GM18951 (cell line): ENCODE measurements around the gene MPPE1.
"Not testable (repeated sequence)": the region's sequence is repeated elsewhere in the genome, so short reads cannot be mapped to it uniquely, and the experiment has no call there.

Experiments used
- POLR2A ChIP-seq: IDR thresholded peaks from 4 replicates; pipeline ENCODE4 v1.6.1; 2011; ENCODE audit warnings: mild to moderate bottlenecking; ENCODE audit not compliant: insufficient read length, insufficient read depth; ENCODE audit errors: extremely low read depth
- in situ Hi-C: fragments of 300-500 bp; cut with MboI; formaldehyde crosslinking; loops from one replicate; pipeline ENCODE4 v1.12.0; 2022; ENCODE audit warnings: low sequenced_read_pairs, mixed read lengths, inconsistent platforms; ENCODE audit not compliant: unreplicated experiment

MPPE1 gene

DNA sequence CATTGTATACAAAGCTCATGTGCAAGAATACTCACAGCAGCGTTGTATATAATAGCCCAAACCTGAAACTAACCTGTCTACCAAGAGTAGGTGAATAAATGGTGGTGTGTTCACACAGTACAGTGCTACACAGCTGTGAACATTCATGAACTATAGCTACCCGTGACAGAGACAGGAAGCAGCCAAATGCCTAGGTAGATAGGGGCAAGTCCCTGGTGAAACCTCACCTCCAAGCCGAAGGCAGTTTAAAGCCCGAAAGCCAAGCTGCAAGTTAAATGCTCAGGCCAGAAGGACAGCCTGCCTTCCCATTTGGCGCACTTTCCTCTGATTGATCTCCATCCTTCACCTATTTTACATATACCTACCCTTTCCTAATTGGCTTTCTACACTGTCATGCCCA is 36.7 kb upstream of the MPPE1 start:
- no peak for TF ChIP-seq POLR2A
- in situ Hi-C loops, result no loop called here

GRCh38 chr18:11944252-11944651 is 36.1 kb upstream of the MPPE1 start:
- in situ Hi-C loops, result no loop called here
- TF ChIP-seq POLR2A, result no peak

DNA sequence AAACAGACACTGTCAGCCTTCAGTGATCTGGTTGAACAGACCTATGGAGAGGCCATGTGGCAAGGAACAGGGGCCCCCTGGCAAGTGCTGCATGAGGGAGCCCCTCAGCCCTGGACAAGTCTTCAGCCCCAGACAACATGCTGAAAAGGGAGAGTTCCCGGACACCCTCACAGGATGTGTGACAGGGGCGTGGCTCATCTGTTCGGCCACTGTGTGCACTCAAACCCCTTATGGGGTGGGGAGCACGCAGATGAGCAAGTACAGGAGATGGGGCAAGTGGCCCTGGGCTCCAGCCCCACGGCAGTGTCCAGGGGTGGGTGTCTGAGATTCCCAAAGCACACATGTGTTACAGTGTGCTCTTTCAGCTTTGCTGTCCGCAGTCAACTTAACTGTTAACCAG is 35.4 kb upstream of the MPPE1 start:
- no peak for TF ChIP-seq POLR2A
- in situ Hi-C loops, result no loop called here

DNA sequence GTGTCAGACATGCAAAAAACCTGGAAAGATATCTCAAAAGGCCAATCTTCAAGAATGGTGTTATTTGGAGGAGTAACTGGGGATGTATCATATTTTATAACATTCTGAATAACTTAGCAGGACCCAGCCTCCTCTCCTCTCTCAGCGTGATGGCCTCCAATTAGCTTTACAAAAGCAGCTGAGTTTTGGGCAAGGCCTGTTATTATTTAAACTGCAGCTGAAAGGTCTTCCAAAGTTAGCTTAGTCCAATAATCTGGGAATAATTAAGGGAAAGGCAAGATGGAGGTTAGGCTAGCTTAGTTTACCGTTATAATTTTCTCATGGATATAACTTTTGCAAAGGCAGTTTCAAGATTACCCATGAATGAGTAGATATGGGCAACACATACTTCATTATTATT is 32.8 kb upstream of the MPPE1 start:
- in situ Hi-C loops, result no loop called here
- no peak for TF ChIP-seq POLR2A

GRCh38 chr18:11937874-11938478 is 29.9 kb upstream of the MPPE1 start:
- TF ChIP-seq POLR2A, result no peak
- in situ Hi-C loops, result loop anchor here (10.0 kb wide), 1 partner anchor 107 kb away; no protein-coding TSS in a partner anchor

DNA sequence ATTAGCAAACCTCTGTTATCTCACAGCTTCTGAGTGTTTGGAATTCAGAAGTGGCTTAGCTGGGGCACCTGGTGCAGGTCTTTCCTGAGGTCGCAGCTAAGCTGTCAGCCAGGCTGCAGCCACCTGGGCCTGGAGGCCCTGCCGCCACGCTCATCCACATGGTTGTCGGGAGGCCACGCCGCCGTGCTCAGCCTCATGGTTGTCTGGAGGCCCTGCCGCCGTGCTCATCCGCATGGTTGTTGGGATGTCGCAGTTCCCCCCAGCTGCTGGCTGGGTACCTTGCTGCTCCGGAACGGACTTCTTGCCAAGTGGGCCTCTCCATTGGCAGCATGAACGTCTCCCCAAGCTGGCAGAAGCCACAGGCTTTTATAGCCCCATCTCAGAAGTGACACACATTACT is 24.3 kb upstream of the MPPE1 start:
- no peak for TF ChIP-seq POLR2A
- in situ Hi-C loops, result loop anchor here (10.0 kb wide), 1 partner anchor 112 kb away; no protein-coding TSS in a partner anchor

DNA sequence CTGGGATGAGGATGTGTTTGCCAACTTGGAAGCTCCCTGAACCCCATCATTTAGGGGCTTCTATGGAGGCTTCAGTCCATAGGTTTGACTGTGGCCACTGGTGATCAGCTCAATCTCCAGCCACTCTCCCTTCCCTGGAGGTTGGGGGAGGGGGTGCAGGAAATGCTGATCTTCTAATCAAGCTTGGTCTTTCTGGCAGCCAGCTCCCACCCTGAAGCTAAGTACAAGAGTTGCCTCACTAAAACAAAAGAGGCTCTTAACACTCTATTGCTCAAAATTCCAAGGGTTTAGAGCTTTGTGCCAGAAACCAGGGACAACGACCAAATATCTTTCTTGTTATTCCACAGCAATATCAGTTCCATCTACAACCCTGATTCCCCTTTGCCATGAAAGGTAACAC is 19.4 kb upstream of the MPPE1 start:
- in situ Hi-C loops, result no loop called here
- TF ChIP-seq POLR2A, result no peak

GRCh38 chr18:11925800-11926481 is 17.8 kb upstream of the MPPE1 start:
- no peak for TF ChIP-seq POLR2A
- in situ Hi-C loops, result no loop called here

- no peak for TF ChIP-seq POLR2A
- in situ Hi-C loops, result no loop called here
Observed at GRCh38 chr18:11923450-11923849, 15.3 kb upstream of the MPPE1 start.

DNA sequence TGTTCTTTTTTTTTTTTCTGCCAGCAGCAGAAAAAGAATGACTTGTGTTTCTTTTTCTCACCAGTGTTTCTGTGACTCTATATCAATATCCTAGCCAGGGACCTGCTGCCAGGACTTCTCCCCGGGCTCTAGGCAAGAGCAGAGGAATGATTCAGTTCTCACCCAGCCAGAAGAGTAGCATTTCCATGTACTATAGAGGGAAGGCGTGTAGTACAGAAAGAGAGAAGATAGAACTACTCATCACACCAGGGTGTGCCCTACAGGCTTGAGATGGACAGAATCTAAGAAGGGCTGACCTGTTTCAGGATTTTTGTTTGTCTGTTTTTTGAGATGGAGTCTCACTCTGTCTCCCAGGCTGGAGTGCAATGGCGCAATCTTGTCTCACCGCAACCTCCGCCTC is 11.4 kb upstream of the MPPE1 start:
- in situ Hi-C loops, result not testable (repeated sequence)

GRCh38 chr18:11916880-11917279 is 8.8 kb upstream of the MPPE1 start:
- in situ Hi-C loops, result not testable (repeated sequence)

DNA sequence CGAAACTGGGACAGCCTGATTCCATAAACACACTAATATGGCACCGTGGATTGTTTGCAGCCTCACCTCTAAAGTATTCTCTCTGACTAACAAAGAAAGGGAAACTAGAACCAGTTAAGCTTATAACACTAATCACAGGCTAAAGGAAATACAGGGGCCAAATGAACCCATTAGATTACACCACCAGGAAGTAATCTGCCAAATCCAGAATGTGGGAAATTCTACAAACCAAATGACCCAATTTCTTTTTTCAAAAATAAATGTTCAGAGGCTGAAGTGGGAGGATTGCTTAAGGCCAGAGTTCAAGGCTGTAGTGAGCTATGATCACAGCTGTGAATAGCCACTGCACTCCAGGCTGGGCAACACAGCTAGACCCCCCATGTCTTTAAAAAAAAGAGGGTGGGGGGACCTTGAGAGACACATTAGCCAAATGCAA is 1.5 kb upstream of the MPPE1 start:
- in situ Hi-C loops, result no loop called here
- no peak for TF ChIP-seq POLR2A

GRCh38 chr18:11909061-11909455 is 941 bp upstream of the MPPE1 start:
- in situ Hi-C loops, result no loop called here
- TF ChIP-seq POLR2A, result no peak
